ENCODE measurements around the gene CFDP1.

The CFDP1 gene

DNA sequence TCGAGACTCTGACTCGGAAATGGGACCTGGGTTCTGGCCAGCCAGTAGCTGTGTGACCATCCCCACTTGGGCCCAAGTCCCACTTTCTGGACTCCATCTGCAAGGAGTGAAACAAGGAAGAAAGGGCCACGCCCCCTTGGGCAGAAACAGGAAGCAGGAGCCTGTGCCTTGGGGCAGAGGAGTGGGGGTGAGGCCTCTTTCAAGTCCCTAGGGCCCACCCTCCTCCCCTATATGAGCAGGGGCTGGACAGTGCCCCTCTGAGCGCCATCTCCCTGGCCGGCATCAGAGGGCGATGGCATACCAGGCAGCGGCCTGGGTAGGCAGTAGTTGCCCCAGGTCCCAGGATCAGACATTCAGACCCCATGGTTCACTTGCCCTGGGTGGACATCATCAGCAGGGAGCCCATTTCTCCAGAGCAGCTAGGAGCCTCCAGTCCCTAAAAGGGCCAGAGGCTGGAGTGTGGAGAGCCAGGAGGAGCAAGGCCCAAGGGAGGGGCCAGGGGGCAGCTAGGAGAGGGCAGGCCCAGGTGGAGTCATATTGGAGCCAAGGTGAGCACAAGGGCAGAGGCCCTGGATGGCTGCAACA is 189.0 kb downstream of the CFDP1 start:
- peaks cover 67% of the 10 kb centered on the region for H3K4me1 ChIP-seq (ENCODE audit: control insufficient read depth, insufficient read depth, low read length)
- no peaks in the 10 kb centered on the region for H3K9me3 ChIP-seq (ENCODE audit: control insufficient read depth, low read length)
- no peaks in the 10 kb centered on the region for H3K27me3 ChIP-seq (ENCODE audit: control insufficient read depth, insufficient read depth, low read length)
- H3K36me3 ChIP-seq (ENCODE audit: control insufficient read depth, insufficient read depth, low read length) = peaks cover 25% of the 10 kb centered on the region
- H3K4me3 ChIP-seq (ENCODE audit: low read length) = no peak overlapping the region
- peak overlapping the region; percentile 66 for H3K9ac ChIP-seq (ENCODE audit: low read length)

Measured in mucosa of stomach (tissue), 1 donor.